Kidney (tissue), 14 donors: ENCODE measurements around the gene METTL14. TPM values are rescaled to one million over a fixed set of nuclear protein-coding genes. Genes with fewer than 3 reads are reported as not detected.

Source experiments
- DNase-seq, 5 donors: peaks; one replicate each; pipeline ENCODE4 v3.0.0-alpha.2; 2013 to 2020
- FAIRE-seq: peaks from 2 replicates; lab custom pipeline; 2012; peaks lifted over from hg19 to GRCh38; lab: Jason Lieb, UNC
- H3K27ac ChIP-seq, 2 donors: one replicate each; pipeline ENCODE4 v1.7.0; 2013; ENCODE audit warnings: low read depth in 2 of 2, low read length in 2 of 2, inconsistent platforms in 1 of 2
- H3K27me3 ChIP-seq: one replicate; pipeline ENCODE4 v1.7.1; 2013; ENCODE audit warnings: low read length, inconsistent platforms; ENCODE audit not compliant: control insufficient read depth, insufficient read depth
- H3K36me3 ChIP-seq, 3 donors: one replicate each; pipeline versions ENCODE4 v1.7.0 to v1.7.1; 2013; ENCODE audit warnings: low read length in 3 of 3, control low read depth in 1 of 3, inconsistent platforms in 1 of 3; ENCODE audit not compliant: insufficient read depth in 3 of 3, control insufficient read depth in 2 of 3
- H3K4me1 ChIP-seq, 3 donors: one replicate each; pipeline versions ENCODE4 v1.7.0 to v1.7.1; 2013; ENCODE audit warnings: low read length in 3 of 3, inconsistent platforms in 1 of 3, low read depth in 1 of 3; ENCODE audit not compliant: control insufficient read depth in 2 of 3, insufficient read depth in 2 of 3
- H3K4me3 ChIP-seq, 3 donors: one replicate each; pipeline versions ENCODE4 v1.7.0 to v1.8.1; 2013; ENCODE audit warnings: low read length in 3 of 3, control low read depth in 1 of 3, inconsistent platforms in 1 of 3
- H3K9ac ChIP-seq, 3 donors: one replicate each; pipeline versions ENCODE4 v1.7.0 to v1.7.1; 2013; ENCODE audit warnings: low read length in 3 of 3, control low read depth in 1 of 3, inconsistent platforms in 1 of 3
- H3K9me3 ChIP-seq, 3 donors: one replicate each; pipeline versions ENCODE4 v1.7.0 to v1.7.1; 2013; ENCODE audit warnings: low read length in 3 of 3, control low read depth in 1 of 3, inconsistent platforms in 1 of 3; ENCODE audit not compliant: control insufficient read depth in 2 of 3, insufficient read depth in 1 of 3
- CTCF ChIP-seq: IDR thresholded peaks from 3 replicates; pipeline ENCODE4 v1.5.1; 2012; ENCODE audit warnings: mild to moderate bottlenecking, moderate library complexity, borderline replicate concordance; ENCODE audit not compliant: insufficient read depth; ENCODE audit errors: extremely low read depth
- intact Hi-C: fragments of 100-400 bp; cut with DNase I; formaldehyde crosslinking; loops from one replicate; pipeline ENCODE4 v1.11.1; 2022
- polyA plus RNA-seq: library from polyadenylated mRNA; stranded (reverse); fragments of 350-450 nt; fragmentation: Illumina TruSeq; extraction: RNeasy Lipid Tissue Mini Kit (QIAGEN cat#74804); gene quantifications from one replicate; pipeline ENCODE4 v1.2.3, GENCODE V29; 2014; ENCODE audit warnings: low read depth, low replicate concordance; ENCODE audit not compliant: insufficient read depth
- total RNA-seq: library from RNA; stranded (reverse); fragmentation: NEBNext Ultra II Directional; extraction: Animal tissue kit (Norgen Biotek cat#: 25700); gene quantifications from one replicate; pipeline ENCODE4 v1.2.1, GENCODE V29; 2021
- donor health status: control.
- donor health status: control.
- donor health status: control.
- donor health status: control.
- donor health status: control.
- donor health status: DM: yes; HTN: yes; CAD: no.
- donor health status: Normal renal cell carcinoma (clear cell type).

METTL14 gene
- total and polyA plus RNA-seq, 2 donors from 2014 or later, result 10.1 to 46.4 TPM

- Histone ChIP-seq H3K4me3 (no peak overlapping the region), H3K9me3 (no peaks in the 10 kb centered on the region), H3K27me3 (no peaks in the 10 kb centered on the region), H3K27ac (no peak overlapping the region), H3K36me3 (peaks cover 0 to 4% (median 2%) of the 10 kb centered on the region in 3 donors), H3K4me1 (no peaks in the 10 kb centered on the region), H3K9ac (no peak overlapping the region)
- FAIRE-seq (no peak), DNase-seq (no peak)
- TF ChIP-seq CTCF, result no peak
- intact Hi-C loops, result no loop called here
Measured at GRCh38 chr4:118716304-118716703, 31.1 kb downstream of the METTL14 start.

GRCh38 chr4:118718511-118719170 lies 33.4 kb downstream of the METTL14 start:
- FAIRE-seq (no peak), DNase-seq (no peak)
- no peaks in the 10 kb centered on the region for H3K9me3 ChIP-seq
- intact Hi-C loops, result no loop called here
- no peaks in the 10 kb centered on the region for H3K27me3 ChIP-seq
- H3K4me1 ChIP-seq, result no peaks in the 10 kb centered on the region
- H3K36me3 ChIP-seq, result no peaks in the 10 kb centered on the region
- no peak overlapping the region for H3K9ac ChIP-seq
- no peak overlapping the region for H3K27ac ChIP-seq
- no peak for TF ChIP-seq CTCF
- no peak overlapping the region for H3K4me3 ChIP-seq

GRCh38 chr4:118721752-118722151 lies 36.6 kb downstream of the METTL14 start:
- Histone ChIP-seq H3K4me1 (no peaks in the 10 kb centered on the region), H3K36me3 (peaks cover 0 to 9% (median 8%) of the 10 kb centered on the region in 3 donors), H3K4me3 (no peak overlapping the region), H3K27me3 (no peaks in the 10 kb centered on the region), H3K9me3 (no peaks in the 10 kb centered on the region), H3K27ac (no peak overlapping the region), H3K9ac (no peak overlapping the region)
- intact Hi-C loops, result no loop called here
- DNase-seq (no peak), FAIRE-seq (no peak)
- no peak for TF ChIP-seq CTCF
